HEK293 (cell line): ENCODE data around the gene RBMS3.

Experiments
- CTCF ChIA-PET: fragments of 350-600 bp; formaldehyde crosslinking; extraction: SDS; loops from one replicate; lab custom pipeline; 2021; ENCODE audit warnings: antibody characterized with exemption; lab: Yijun Ruan, JAX
- POLR2A ChIA-PET: fragments of 300-600 bp; formaldehyde crosslinking; extraction: SDS; loops from one replicate; lab custom pipeline; 2020; ENCODE audit warnings: antibody characterized with exemption, inconsistent platforms; lab: Yijun Ruan, JAX
- H3K27ac ChIP-seq: fragments of 200-500 bp; sonication (Bioruptor generic); 2 replicates; pipeline ENCODE4 v1.5.1; 2014; ENCODE audit warnings: low read depth, low read length, control low read depth, inconsistent platforms; ENCODE audit errors: extremely low read depth
- H3K36me3 ChIP-seq, 2 experiments: fragments of 200-500 bp in 1 of 2; sonication (Bioruptor generic) in 1 of 2; 1 replicate in 1 of 2; 2 replicates in 1 of 2; pipeline ENCODE4 v1.5.1; 2014 to 2017; ENCODE audit warnings: inconsistent platforms in 2 of 2, low read length in 2 of 2; ENCODE audit not compliant: control insufficient read depth in 2 of 2, insufficient read depth in 1 of 2
- H3K4me1 ChIP-seq: fragments of 200-500 bp; sonication (Bioruptor generic); 2 replicates; pipeline ENCODE4 v1.5.1; 2014; ENCODE audit warnings: mild to moderate bottlenecking, low read length, inconsistent platforms; ENCODE audit not compliant: control insufficient read depth, insufficient read depth
- H3K4me3 ChIP-seq: 2 replicates; pipeline ENCODE4 v1.5.1; 2011; ENCODE audit warnings: low read depth, mild to moderate bottlenecking, control low read depth, low read length, moderate library complexity
- H3K9me3 ChIP-seq: fragments of 200-500 bp; sonication (Bioruptor generic); 2 replicates; pipeline ENCODE4 v1.5.1; 2014; ENCODE audit warnings: low read depth, low read length, inconsistent platforms; ENCODE audit not compliant: control insufficient read depth, insufficient read depth
- KLF10 ChIP-seq: fragments of 450-650 bp; IDR thresholded peaks from 2 replicates; pipeline ENCODE4 v1.5.1; 2018; ENCODE audit warnings: missing biosample characterization, mild to moderate bottlenecking, missing genetic modification characterization
- KLF8 ChIP-seq: fragments of 450-650 bp; formaldehyde crosslinking; IDR thresholded peaks from 2 replicates; pipeline ENCODE4 v1.5.1; 2016; ENCODE audit warnings: missing biosample characterization, missing genetic modification characterization
- MEIS1 ChIP-seq: sonication (generic); formaldehyde crosslinking; IDR thresholded peaks from 2 replicates; pipeline ENCODE4 v1.8.1; 2022; ENCODE audit warnings: missing genetic modification reagents, mild to moderate bottlenecking, borderline replicate concordance
- PRDM1 ChIP-seq: fragments of 450-650 bp; formaldehyde crosslinking; IDR thresholded peaks from 2 replicates; pipeline ENCODE4; 2016; ENCODE audit warnings: missing biosample characterization, missing genetic modification characterization
- TCF7L2 ChIP-seq: IDR thresholded peaks from 2 replicates; pipeline ENCODE4 v1.6.1; 2011; ENCODE audit warnings: low read depth, mild to moderate bottlenecking, inconsistent platforms, low read length, moderate library complexity, borderline replicate concordance
- ZBTB21 ChIP-seq: fragments of 450-650 bp; formaldehyde crosslinking; IDR thresholded peaks from 2 replicates; pipeline ENCODE4 v1.5.1; 2017; ENCODE audit warnings: missing biosample characterization, missing genetic modification characterization
- ZNF10 ChIP-seq: fragments of 450-650 bp; formaldehyde crosslinking; IDR thresholded peaks from 2 replicates; pipeline ENCODE4 v1.5.1; 2017; ENCODE audit warnings: missing biosample characterization, missing genetic modification characterization
- ZNF157 ChIP-seq: fragments of 450-650 bp; formaldehyde crosslinking; IDR thresholded peaks from 2 replicates; pipeline ENCODE4 v1.5.1; 2016; ENCODE audit warnings: missing biosample characterization, missing genetic modification characterization
- ZNF169 ChIP-seq: fragments of 450-650 bp; formaldehyde crosslinking; IDR thresholded peaks from 2 replicates; pipeline ENCODE4 v1.5.1; 2016; ENCODE audit warnings: missing biosample characterization, missing genetic modification characterization
- ZNF202 ChIP-seq: fragments of 450-650 bp; formaldehyde crosslinking; IDR thresholded peaks from 2 replicates; pipeline ENCODE4 v1.5.1; 2016; ENCODE audit warnings: missing biosample characterization, missing genetic modification characterization, borderline replicate concordance
- ZNF266 ChIP-seq: fragments of 450-650 bp; formaldehyde crosslinking; IDR thresholded peaks from 2 replicates; pipeline ENCODE4 v1.5.1; 2016; ENCODE audit warnings: missing biosample characterization, missing genetic modification characterization, low read depth
- ZNF274 ChIP-seq, 2 experiments: fragments of 200-500 bp in 1 of 2; fragments of 450-650 bp in 1 of 2; sonication (Bioruptor generic) in 1 of 2; formaldehyde crosslinking in 1 of 2; IDR thresholded peaks; 2 replicates each; pipeline versions ENCODE4 v1.5.1 to v1.6.1; 2014 to 2016; ENCODE audit warnings: borderline replicate concordance in 1 of 2, inconsistent platforms in 1 of 2, low read length in 1 of 2, missing biosample characterization in 1 of 2, missing genetic modification characterization in 1 of 2
- ZNF302 ChIP-seq: fragments of 450-650 bp; formaldehyde crosslinking; IDR thresholded peaks from 2 replicates; pipeline ENCODE4 v1.5.1; 2016; ENCODE audit warnings: missing biosample characterization, missing genetic modification characterization, low read depth
- ZNF354C ChIP-seq: fragments of 450-650 bp; formaldehyde crosslinking; IDR thresholded peaks from 2 replicates; pipeline ENCODE4 v1.5.1; 2016; ENCODE audit warnings: missing biosample characterization, missing genetic modification characterization, low read depth, borderline replicate concordance
- ZNF416 ChIP-seq: fragments of 450-650 bp; formaldehyde crosslinking; IDR thresholded peaks from 2 replicates; pipeline ENCODE4 v1.5.1; 2016; ENCODE audit warnings: missing biosample characterization, missing genetic modification characterization
- ZNF621 ChIP-seq: fragments of 450-650 bp; formaldehyde crosslinking; IDR thresholded peaks from 2 replicates; pipeline ENCODE4 v1.5.1; 2017; ENCODE audit warnings: missing biosample characterization, missing genetic modification characterization
- ZNF624 ChIP-seq: fragments of 450-650 bp; formaldehyde crosslinking; IDR thresholded peaks from 2 replicates; pipeline ENCODE4 v1.5.1; 2017; ENCODE audit warnings: missing biosample characterization, missing genetic modification characterization
- ZNF777 ChIP-seq: fragments of 450-650 bp; formaldehyde crosslinking; IDR thresholded peaks from 2 replicates; pipeline ENCODE4 v1.5.1; 2017; ENCODE audit warnings: missing biosample characterization, missing genetic modification characterization, borderline replicate concordance
- ZNF792 ChIP-seq: fragments of 450-650 bp; formaldehyde crosslinking; IDR thresholded peaks from 2 replicates; pipeline ENCODE4 v1.5.1; 2016; ENCODE audit warnings: missing biosample characterization, missing genetic modification characterization
- TF ChIP-seq, protein P1 (sequence below): fragments of 450-650 bp; formaldehyde crosslinking; IDR thresholded peaks from 2 replicates; pipeline ENCODE4 v1.5.1; 2017; ENCODE audit warnings: missing biosample characterization, missing genetic modification characterization
- TF ChIP-seq, protein P2 (sequence below): fragments of 450-650 bp; formaldehyde crosslinking; IDR thresholded peaks from 2 replicates; pipeline ENCODE4 v1.5.1; 2017; ENCODE audit warnings: missing biosample characterization, mild to moderate bottlenecking, missing genetic modification characterization, moderate library complexity
- TF ChIP-seq, protein P3 (sequence below): fragments of 450-650 bp; formaldehyde crosslinking; IDR thresholded peaks from 2 replicates; pipeline ENCODE4 v1.5.1; 2016; ENCODE audit warnings: missing biosample characterization, missing genetic modification characterization
- TF ChIP-seq, protein P4 (sequence below): fragments of 450-650 bp; formaldehyde crosslinking; IDR thresholded peaks from 2 replicates; pipeline ENCODE4 v1.5.1; 2016; ENCODE audit warnings: missing biosample characterization, missing genetic modification characterization, borderline replicate concordance
- TF ChIP-seq, protein P5 (sequence below): fragments of 450-650 bp; formaldehyde crosslinking; IDR thresholded peaks from 2 replicates; pipeline ENCODE4 v1.5.1; 2016; ENCODE audit warnings: missing biosample characterization, missing genetic modification characterization
- TF ChIP-seq, protein P6 (sequence below): fragments of 450-650 bp; formaldehyde crosslinking; IDR thresholded peaks from 2 replicates; pipeline ENCODE4 v1.5.1; 2016; ENCODE audit warnings: missing biosample characterization, missing genetic modification characterization

RBMS3 gene

DNA sequence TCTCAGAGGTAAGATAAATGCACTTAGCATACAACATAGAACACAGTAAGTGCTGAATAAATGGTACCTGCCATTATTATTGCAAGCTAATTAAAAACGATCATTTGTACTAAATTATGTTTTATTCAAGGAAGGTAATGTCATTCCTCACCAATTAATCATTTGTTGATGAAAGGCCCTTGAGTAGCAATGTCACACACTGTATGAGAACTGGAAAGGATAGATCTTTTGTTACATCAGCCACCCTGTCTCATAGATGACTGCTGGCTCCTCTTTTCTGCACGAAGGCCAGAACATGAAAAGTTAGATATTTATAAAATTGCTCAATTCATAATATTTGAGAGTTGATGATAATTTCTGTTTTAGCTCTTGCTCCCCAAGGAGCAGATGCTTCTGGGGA lies 415.4 kb downstream of the RBMS3 start:
- TF ChIP-seq, protein P1, sequence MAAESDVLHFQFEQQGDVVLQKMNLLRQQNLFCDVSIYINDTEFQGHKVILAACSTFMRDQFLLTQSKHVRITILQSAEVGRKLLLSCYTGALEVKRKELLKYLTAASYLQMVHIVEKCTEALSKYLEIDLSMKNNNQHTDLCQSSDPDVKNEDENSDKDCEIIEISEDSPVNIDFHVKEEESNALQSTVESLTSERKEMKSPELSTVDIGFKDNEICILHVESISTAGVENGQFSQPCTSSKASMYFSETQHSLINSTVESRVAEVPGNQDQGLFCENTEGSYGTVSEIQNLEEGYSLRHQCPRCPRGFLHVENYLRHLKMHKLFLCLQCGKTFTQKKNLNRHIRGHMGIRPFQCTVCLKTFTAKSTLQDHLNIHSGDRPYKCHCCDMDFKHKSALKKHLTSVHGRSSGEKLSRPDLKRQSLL (tag by site-specific recombination): no peak
- no peak for TF ChIP-seq ZNF416
- TF ChIP-seq ZNF354C (tag by site-specific recombination): no peak
- no peak for TF ChIP-seq ZNF202
- no peak for TF ChIP-seq ZNF169 (tag by site-specific recombination)
- no peak for TF ChIP-seq ZNF266
- no peak for TF ChIP-seq ZNF621 (tag by site-specific recombination)
- TF ChIP-seq, protein P2, sequence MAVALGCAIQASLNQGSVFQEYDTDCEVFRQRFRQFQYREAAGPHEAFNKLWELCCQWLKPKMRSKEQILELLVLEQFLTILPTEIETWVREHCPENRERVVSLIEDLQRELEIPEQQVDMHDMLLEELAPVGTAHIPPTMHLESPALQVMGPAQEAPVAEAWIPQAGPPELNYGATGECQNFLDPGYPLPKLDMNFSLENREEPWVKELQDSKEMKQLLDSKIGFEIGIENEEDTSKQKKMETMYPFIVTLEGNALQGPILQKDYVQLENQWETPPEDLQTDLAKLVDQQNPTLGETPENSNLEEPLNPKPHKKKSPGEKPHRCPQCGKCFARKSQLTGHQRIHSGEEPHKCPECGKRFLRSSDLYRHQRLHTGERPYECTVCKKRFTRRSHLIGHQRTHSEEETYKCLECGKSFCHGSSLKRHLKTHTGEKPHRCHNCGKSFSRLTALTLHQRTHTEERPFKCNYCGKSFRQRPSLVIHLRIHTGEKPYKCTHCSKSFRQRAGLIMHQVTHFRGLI (tag by site-specific recombination): no peak
- TF ChIP-seq, protein P3, sequence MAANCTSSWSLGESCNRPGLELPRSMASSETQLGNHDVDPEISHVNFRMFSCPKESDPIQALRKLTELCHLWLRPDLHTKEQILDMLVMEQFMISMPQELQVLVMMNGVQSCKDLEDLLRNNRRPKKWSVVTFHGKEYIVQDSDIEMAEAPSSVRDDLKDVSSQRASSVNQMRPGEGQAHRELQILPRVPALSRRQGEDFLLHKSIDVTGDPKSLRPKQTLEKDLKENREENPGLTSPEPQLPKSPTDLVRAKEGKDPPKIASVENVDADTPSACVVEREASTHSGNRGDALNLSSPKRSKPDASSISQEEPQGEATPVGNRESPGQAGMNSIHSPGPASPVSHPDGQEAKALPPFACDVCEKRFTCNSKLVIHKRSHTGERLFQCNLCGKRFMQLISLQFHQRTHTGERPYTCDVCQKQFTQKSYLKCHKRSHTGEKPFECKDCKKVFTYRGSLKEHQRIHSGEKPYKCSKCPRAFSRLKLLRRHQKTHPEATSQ (tag by site-specific recombination): no peak
- TF ChIP-seq, protein P4, sequence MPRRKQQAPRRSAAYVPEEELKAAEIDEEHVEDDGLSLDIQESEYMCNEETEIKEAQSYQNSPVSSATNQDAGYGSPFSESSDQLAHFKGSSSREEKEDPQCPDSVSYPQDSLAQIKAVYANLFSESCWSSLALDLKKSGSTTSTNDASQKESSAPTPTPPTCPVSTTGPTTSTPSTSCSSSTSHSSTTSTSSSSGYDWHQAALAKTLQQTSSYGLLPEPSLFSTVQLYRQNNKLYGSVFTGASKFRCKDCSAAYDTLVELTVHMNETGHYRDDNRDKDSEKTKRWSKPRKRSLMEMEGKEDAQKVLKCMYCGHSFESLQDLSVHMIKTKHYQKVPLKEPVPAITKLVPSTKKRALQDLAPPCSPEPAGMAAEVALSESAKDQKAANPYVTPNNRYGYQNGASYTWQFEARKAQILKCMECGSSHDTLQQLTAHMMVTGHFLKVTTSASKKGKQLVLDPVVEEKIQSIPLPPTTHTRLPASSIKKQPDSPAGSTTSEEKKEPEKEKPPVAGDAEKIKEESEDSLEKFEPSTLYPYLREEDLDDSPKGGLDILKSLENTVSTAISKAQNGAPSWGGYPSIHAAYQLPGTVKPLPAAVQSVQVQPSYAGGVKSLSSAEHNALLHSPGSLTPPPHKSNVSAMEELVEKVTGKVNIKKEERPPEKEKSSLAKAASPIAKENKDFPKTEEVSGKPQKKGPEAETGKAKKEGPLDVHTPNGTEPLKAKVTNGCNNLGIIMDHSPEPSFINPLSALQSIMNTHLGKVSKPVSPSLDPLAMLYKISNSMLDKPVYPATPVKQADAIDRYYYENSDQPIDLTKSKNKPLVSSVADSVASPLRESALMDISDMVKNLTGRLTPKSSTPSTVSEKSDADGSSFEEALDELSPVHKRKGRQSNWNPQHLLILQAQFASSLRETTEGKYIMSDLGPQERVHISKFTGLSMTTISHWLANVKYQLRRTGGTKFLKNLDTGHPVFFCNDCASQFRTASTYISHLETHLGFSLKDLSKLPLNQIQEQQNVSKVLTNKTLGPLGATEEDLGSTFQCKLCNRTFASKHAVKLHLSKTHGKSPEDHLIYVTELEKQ (tag by site-specific recombination): no peak
- no peak for TF ChIP-seq TCF7L2
- no peak for TF ChIP-seq ZNF302
- TF ChIP-seq, protein P5, sequence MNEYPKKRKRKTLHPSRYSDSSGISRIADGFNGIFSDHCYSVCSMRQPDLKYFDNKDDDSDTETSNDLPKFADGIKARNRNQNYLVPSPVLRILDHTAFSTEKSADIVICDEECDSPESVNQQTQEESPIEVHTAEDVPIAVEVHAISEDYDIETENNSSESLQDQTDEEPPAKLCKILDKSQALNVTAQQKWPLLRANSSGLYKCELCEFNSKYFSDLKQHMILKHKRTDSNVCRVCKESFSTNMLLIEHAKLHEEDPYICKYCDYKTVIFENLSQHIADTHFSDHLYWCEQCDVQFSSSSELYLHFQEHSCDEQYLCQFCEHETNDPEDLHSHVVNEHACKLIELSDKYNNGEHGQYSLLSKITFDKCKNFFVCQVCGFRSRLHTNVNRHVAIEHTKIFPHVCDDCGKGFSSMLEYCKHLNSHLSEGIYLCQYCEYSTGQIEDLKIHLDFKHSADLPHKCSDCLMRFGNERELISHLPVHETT (tag by site-specific recombination): no peak
- TF ChIP-seq ZNF274 (IDR thresholded peaks at IDR 0.05; ENCODE audit: low read length): no peak
- TF ChIP-seq ZNF274 (tag by site-specific recombination; IDR thresholded peaks at IDR 0.05; ENCODE audit: borderline replicate concordance): no peak
- ChIA-PET CTCF (interaction anchor here (0.8 kb wide), 1 partner anchor 297 kb away, joined by 8 read pairs; no protein-coding TSS in a partner anchor), POLR2A (no interaction called here)
- no peak overlapping the region for H3K4me3 ChIP-seq
- H3K4me1 ChIP-seq: no peaks in the 10 kb centered on the region
- no peak overlapping the region for H3K27ac ChIP-seq
- no peaks in the 10 kb centered on the region for H3K9me3 ChIP-seq
- H3K36me3 ChIP-seq: no peaks in the 10 kb centered on the region

DNA sequence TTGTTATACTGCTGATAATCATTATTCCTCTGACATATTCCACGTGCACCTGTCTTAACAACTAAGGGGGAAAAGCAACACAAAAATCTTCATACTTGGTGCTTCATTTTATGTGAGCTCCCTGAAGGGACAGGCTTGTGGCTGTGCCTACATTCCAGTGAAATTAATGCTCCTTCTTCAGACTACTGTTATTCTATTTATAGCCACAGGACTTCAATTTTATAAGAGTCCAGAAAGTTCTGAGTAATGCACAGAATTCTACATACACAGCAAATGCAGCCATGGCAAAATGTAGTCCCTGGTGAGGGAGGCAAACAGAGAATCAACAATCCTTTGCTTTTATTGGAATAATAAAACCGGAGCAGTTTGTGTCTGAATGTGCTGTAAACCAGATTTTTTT lies 417.1 kb downstream of the RBMS3 start:
- ChIA-PET POLR2A (no interaction called here), CTCF (no interaction called here)
- no peak for TF ChIP-seq PRDM1 (tag by site-specific recombination)
- TF ChIP-seq KLF8 (tag by site-specific recombination): no peak
- no peak for TF ChIP-seq KLF10
- no peak for TF ChIP-seq ZNF624 (tag by site-specific recombination)
- TF ChIP-seq ZNF157 (tag by site-specific recombination): no peak
- TF ChIP-seq ZNF10 (tag by site-specific recombination): no peak
- TF ChIP-seq ZBTB21 (tag by site-specific recombination): no peak
- TF ChIP-seq MEIS1 (CRISPR knock-in tag): no peak
- TF ChIP-seq, protein P6, sequence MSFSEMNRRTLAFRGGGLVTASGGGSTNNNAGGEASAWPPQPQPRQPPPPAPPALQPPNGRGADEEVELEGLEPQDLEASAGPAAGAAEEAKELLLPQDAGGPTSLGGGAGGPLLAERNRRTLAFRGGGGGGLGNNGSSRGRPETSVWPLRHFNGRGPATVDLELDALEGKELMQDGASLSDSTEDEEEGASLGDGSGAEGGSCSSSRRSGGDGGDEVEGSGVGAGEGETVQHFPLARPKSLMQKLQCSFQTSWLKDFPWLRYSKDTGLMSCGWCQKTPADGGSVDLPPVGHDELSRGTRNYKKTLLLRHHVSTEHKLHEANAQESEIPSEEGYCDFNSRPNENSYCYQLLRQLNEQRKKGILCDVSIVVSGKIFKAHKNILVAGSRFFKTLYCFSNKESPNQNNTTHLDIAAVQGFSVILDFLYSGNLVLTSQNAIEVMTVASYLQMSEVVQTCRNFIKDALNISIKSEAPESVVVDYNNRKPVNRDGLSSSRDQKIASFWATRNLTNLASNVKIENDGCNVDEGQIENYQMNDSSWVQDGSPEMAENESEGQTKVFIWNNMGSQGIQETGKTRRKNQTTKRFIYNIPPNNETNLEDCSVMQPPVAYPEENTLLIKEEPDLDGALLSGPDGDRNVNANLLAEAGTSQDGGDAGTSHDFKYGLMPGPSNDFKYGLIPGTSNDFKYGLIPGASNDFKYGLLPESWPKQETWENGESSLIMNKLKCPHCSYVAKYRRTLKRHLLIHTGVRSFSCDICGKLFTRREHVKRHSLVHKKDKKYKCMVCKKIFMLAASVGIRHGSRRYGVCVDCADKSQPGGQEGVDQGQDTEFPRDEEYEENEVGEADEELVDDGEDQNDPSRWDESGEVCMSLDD (tag by site-specific recombination): no peak
- TF ChIP-seq ZNF792 (tag by site-specific recombination): no peak
- TF ChIP-seq ZNF777 (tag by site-specific recombination): no peak

More for the DNA sequence above, 417.1 kb downstream of the RBMS3 start:
- no peak overlapping the region for H3K27ac ChIP-seq
- H3K4me3 ChIP-seq: no peak overlapping the region
- H3K36me3 ChIP-seq: no peaks in the 10 kb centered on the region
- no peaks in the 10 kb centered on the region for H3K9me3 ChIP-seq
- no peaks in the 10 kb centered on the region for H3K4me1 ChIP-seq
